Tibial nerve (tissue), 4 donors: Measurements from ENCODE around the gene KDM4F. TPM values are rescaled to one million over a fixed set of nuclear protein-coding genes. Genes with fewer than 3 reads are reported as not detected.
A peak's percentile ranks its signal among the peaks of the same experiment; 100 is the strongest.

Experiments used
- DNase-seq, 2 donors: peaks; one replicate each; pipeline ENCODE4 v3.0.0-alpha.2; 2019; ENCODE audit warnings: low spot score in 2 of 2
- H3K27ac ChIP-seq, 4 donors: fragments of 200-600 bp; sonication (generic) in 3 of 4; one replicate each; pipeline ENCODE4 v1.5.1; 2017 to 2019; ENCODE audit warnings: mild to moderate bottlenecking in 1 of 4
- H3K27me3 ChIP-seq, 2 donors: fragments of 200-600 bp; sonication (generic) in 1 of 2; one replicate each; pipeline versions ENCODE4 v1.5.1 to v1.6.0; 2017 to 2019
- H3K36me3 ChIP-seq, 3 donors: fragments of 200-600 bp; sonication (generic); one replicate each; pipeline ENCODE4 v1.5.1; 2018 to 2019
- H3K4me1 ChIP-seq, 4 donors: fragments of 200-600 bp; sonication (generic) in 3 of 4; one replicate each; pipeline ENCODE4 v1.5.1; 2017 to 2019
- H3K4me3 ChIP-seq, 4 donors: fragments of 200-600 bp; sonication (generic) in 3 of 4; one replicate each; pipeline ENCODE4 v1.5.1; 2017 to 2019; ENCODE audit warnings: mild to moderate bottlenecking in 1 of 4, moderate library complexity in 1 of 4
- H3K9me3 ChIP-seq, 4 donors: fragments of 200-600 bp; sonication (generic) in 3 of 4; one replicate each; pipeline ENCODE4 v1.5.1; 2017 to 2019
- CTCF ChIP-seq, 5 experiments: fragments of 200-600 bp in 3 of 5; fragments of 450-650 bp in 2 of 5; sonication (generic) in 3 of 5; IDR thresholded peaks; one replicate each; pipeline ENCODE4 v1.5.1; 2016 to 2019; ENCODE audit warnings: antibody characterized with exemption in 5 of 5, mild to moderate bottlenecking in 3 of 5, moderate library complexity in 2 of 5
- EP300 ChIP-seq, 2 donors: sonication (generic); formaldehyde crosslinking; IDR thresholded peaks; one replicate each; pipeline ENCODE4 v1.6.1; 2017; ENCODE audit warnings: antibody characterized with exemption in 2 of 2, mild to moderate bottlenecking in 1 of 2
- POLR2A ChIP-seq, 2 donors: fragments of 450-650 bp; IDR thresholded peaks; one replicate each; pipeline ENCODE4 v1.6.1; 2017; ENCODE audit warnings: antibody characterized with exemption in 2 of 2, mild to moderate bottlenecking in 2 of 2, moderate library complexity in 2 of 2
- WGBS, 2 donors: methylation state at CpG; one replicate each; pipeline ENCODE4 v1.1.5; 2018; 5-methylcytosine and 5-hydroxymethylcytosine counted together
- total RNA-seq, 4 donors: library from RNA; depleted of rRNA; stranded (reverse); fragments of >200 nt; gene quantifications; one replicate each; pipeline ENCODE4 v1.1.0, GENCODE V29; 2016

KDM4F gene
- total RNA-seq, 4 donors from 2014 or later = not detected

- Histone ChIP-seq H3K27me3 (no peaks in the 10 kb centered on the region), H3K4me1 (peaks cover 0 to 29% (median 8%) of the 10 kb centered on the region in 4 donors), H3K36me3 (no peaks in the 10 kb centered on the region), H3K27ac (no peak overlapping the region), H3K9me3 (no peaks in the 10 kb centered on the region), H3K4me3 (no peak overlapping the region)
- 80 to 90% methylated on average over 1 of the region's 1 CpG for WGBS, 2 donors
- no peak for TF ChIP-seq CTCF (IDR thresholded peaks at IDR 0.05)
- DNase-seq = no peak
These were observed 16.1 kb downstream of the KDM4F start for GRCh38 chr11:95065336-95065735.

GRCh38 chr11:95066716-95067038 is 17.5 kb downstream of the KDM4F start, which contains the start of gene SRSF8:
TSS of gene SRSF8 (plus strand) at chr11:95066919. CDS start at chr11:95067227, 308 bp downstream.
- Histone ChIP-seq H3K27me3 (no peaks in the 10 kb centered on the region), H3K36me3 (no peaks in the 10 kb centered on the region), H3K9me3 (no peaks in the 10 kb centered on the region), H3K27ac (peak within 1 kb of the TSS; percentile 94 to 99 (median 96)), H3K4me3 (peak within 1 kb of the TSS; percentile 63 to 93 (median 82)), H3K4me1 (peaks cover 0 to 39% (median 8%) of the 10 kb centered on the region in 4 donors)
- 0 to 2% methylated on average over 4 of the region's 4 CpGs for WGBS, 2 donors
- TF ChIP-seq EP300 (IDR thresholded peaks at IDR 0.05) (no peak), POLR2A (IDR thresholded peaks at IDR 0.05) (no peak), CTCF (IDR thresholded peaks at IDR 0.05) (no peak)
- DNase-seq = no peak

- WGBS, 2 donors = 0 to 1% methylated on average over 35 to 55 of the region's 98 CpGs
- Histone ChIP-seq H3K4me3 (peak overlapping the region; percentile 63 to 93 (median 82)), H3K27ac (peak overlapping the region; percentile 94 to 99 (median 96)), H3K36me3 (no peaks in the 10 kb centered on the region), H3K4me1 (peaks cover 0 to 39% (median 8%) of the 10 kb centered on the region in 4 donors), H3K27me3 (no peaks in the 10 kb centered on the region), H3K9me3 (no peaks in the 10 kb centered on the region)
- TF ChIP-seq CTCF (IDR thresholded peaks at IDR 0.05) = peak; percentile 63 to 85 (median 66)
- peak in 1 of 2 donors; percentile 61 for TF ChIP-seq POLR2A (IDR thresholded peaks at IDR 0.05)
- TF ChIP-seq EP300 (IDR thresholded peaks at IDR 0.05) = peak in 1 of 2 donors; percentile 85
- DNase-seq = peak; percentile 67 to 73
These were observed 18.0 kb downstream of the KDM4F start for GRCh38 chr11:95067039-95067840.

- no peak for TF ChIP-seq CTCF (IDR thresholded peaks at IDR 0.05)
- TF ChIP-seq POLR2A (IDR thresholded peaks at IDR 0.05) = no peak
- TF ChIP-seq EP300 (IDR thresholded peaks at IDR 0.05) = no peak
These were observed 18.6 kb downstream of the KDM4F start for GRCh38 chr11:95067841-95068219.

GRCh38 chr11:95068549-95068948 is 19.3 kb downstream of the KDM4F start:
- Histone ChIP-seq H3K4me1 (peaks cover 0 to 39% (median 8%) of the 10 kb centered on the region in 4 donors), H3K9me3 (no peaks in the 10 kb centered on the region), H3K27ac (peak overlapping the region; percentile 94 to 99 (median 96)), H3K27me3 (no peaks in the 10 kb centered on the region), H3K4me3 (peak overlapping the region; percentile 63 to 93 (median 82)), H3K36me3 (no peaks in the 10 kb centered on the region)
- peak; percentile 66 to 88 for DNase-seq
- 3 to 4% methylated on average over 5 of the region's 5 CpGs for WGBS, 2 donors
- TF ChIP-seq CTCF (IDR thresholded peaks at IDR 0.05) (peak in 1 of 5 experiments; percentile 13), POLR2A (IDR thresholded peaks at IDR 0.05) (peak; percentile 78 to 81), EP300 (IDR thresholded peaks at IDR 0.05) (peak; percentile 5 to 97)

More at GRCh38 chr11:95067841-95068219, 18.6 kb downstream of the KDM4F start:
- peak overlapping the region; percentile 63 to 93 (median 82) for H3K4me3 ChIP-seq
- DNase-seq = peak in 1 of 2 donors; percentile 41
- no peaks in the 10 kb centered on the region for H3K9me3 ChIP-seq
- WGBS, 2 donors = 0 to 3% methylated on average over 16 of the region's 16 CpGs
- H3K4me1 ChIP-seq = peaks cover 0 to 39% (median 8%) of the 10 kb centered on the region in 4 donors
- no peaks in the 10 kb centered on the region for H3K36me3 ChIP-seq
- no peaks in the 10 kb centered on the region for H3K27me3 ChIP-seq
- H3K27ac ChIP-seq = peak overlapping the region; percentile 94 to 99 (median 96)
